Measurements from ENCODE around the gene NR2F1-AS1.

- TF ChIP-seq GABPA (IDR thresholded peaks at IDR 0.05 in 1 of 2, conservative IDR thresholded peaks at IDR 0.05 in 1 of 2) (no peak), CTCF (IDR thresholded peaks at IDR 0.05; ENCODE audit: low read depth, low read length, missing input control) (no peak), REST (IDR thresholded peaks at IDR 0.05) (no peak), MAX (IDR thresholded peaks at IDR 0.05) (no peak), JUND (IDR thresholded peaks at IDR 0.05) (no peak), ATF3 (IDR thresholded peaks at IDR 0.05) (no peak), FOXA1 (IDR thresholded peaks at IDR 0.05) (no peak), TAF1 (conservative IDR thresholded peaks at IDR 0.05) (no peak), EGR1 (IDR thresholded peaks at IDR 0.05; ENCODE audit: low read depth in 2 of 2) (no peak)
These were observed 2.4 kb upstream of the NR2F1-AS1 start for GRCh38 chr5:93583439-93583767.
